AG08396 (cell line): ENCODE results near the gene PDILT.
"Not testable (repeated sequence)": the region's sequence is repeated elsewhere in the genome, so short reads cannot be mapped to it uniquely, and the experiment has no call there.

Source experiments
- DNase-seq: peaks from one replicate; pipeline ENCODE4 v3.0.0; 2012; ENCODE audit warnings: low spot score, mixed read lengths

Gene PDILT, protein sequence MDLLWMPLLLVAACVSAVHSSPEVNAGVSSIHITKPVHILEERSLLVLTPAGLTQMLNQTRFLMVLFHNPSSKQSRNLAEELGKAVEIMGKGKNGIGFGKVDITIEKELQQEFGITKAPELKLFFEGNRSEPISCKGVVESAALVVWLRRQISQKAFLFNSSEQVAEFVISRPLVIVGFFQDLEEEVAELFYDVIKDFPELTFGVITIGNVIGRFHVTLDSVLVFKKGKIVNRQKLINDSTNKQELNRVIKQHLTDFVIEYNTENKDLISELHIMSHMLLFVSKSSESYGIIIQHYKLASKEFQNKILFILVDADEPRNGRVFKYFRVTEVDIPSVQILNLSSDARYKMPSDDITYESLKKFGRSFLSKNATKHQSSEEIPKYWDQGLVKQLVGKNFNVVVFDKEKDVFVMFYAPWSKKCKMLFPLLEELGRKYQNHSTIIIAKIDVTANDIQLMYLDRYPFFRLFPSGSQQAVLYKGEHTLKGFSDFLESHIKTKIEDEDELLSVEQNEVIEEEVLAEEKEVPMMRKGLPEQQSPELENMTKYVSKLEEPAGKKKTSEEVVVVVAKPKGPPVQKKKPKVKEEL

GRCh38 chr16:20404637-20405036 lies at the start of gene PDILT:
Gene PDILT (minus strand): TSS chr16:20404737. CDS start chr16:20399300, 5,437 bp downstream.
- no peak for DNase-seq

DNA sequence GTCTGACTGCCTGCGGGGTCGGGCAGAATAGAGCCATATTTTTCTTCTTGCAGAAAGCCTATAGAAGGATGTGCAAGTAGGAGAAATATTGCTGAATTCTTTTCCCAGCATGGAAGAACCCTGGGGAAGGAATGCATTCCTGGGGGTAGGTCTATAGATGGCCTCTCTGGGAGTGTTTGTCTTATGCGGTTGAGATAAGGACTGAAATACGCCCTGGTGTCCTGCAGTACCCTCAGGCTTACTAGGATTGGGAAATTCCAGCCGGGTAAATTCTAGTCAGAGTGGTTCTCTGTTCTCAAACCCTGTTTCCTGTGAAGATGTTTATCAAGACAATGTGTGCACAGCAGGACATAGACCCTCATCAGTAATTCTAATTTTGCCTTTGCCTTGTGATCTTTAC lies 49.1 kb upstream of the PDILT start:
- DNase-seq, result not testable (repeated sequence)

DNA sequence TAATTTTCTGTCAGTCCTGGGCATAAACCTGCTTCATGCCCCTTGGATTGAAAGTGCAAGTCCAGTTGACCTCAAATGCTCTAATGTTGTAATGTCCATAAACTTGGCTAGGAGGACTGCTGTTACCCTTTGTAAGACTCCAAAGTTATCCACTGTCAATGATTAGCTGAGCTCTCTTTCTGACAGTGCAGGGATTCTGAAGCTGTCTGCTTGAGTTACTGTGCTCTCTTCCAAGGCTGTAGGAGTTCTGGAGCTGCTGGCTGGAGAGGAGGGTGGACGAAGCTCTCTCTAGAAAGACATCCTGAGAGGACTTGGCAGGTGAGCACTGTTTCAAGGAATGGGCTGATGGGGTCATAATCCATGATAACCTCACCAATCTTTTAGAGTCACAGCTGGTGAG lies 46.8 kb upstream of the PDILT start, which contains the start of gene ACSM2A:
Gene ACSM2A, plus strand, starts transcription at position 158 of the 400 bp plus-strand sequence. CDS start 8,594 bp downstream, outside the sequence.
- not testable (repeated sequence) for DNase-seq

DNA sequence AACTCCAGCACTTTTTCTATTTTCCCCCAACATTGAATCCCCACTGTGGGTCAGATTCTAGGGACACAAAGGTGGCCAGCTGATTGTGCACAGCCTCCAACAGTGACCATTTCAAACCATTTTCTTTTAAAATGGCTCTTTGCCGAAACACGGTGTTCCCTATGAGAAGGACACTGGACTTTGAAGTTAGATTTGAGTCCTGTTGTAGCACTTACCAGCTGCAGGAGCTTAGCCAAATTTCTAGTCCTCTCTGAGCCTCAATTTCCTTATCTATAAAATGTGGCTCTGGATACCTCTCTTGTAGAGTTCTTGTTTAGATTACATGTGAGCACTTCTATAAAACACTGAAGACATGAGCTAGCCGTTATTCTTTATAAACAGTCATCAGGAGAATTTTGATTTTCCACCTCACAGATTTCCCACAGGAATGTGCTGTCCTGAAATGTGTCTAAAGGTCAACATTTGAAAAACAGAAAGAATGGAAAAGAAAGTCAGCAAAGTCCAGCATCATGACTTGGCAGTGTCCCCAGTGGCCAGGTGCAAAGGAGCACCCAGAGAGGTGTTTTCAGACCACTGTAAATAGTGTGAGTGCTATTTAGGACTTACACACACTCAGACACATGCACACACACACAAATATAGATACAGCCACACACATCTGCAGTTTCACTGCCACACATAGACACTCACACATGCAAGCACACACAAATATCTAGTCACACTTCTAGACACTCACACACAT lies 42.3 kb upstream of the PDILT start:
- not testable (repeated sequence) for DNase-seq

- not testable (repeated sequence) for DNase-seq
Observed at GRCh38 chr16:20441859-20442258, 37.3 kb upstream of the PDILT start.

GRCh38 chr16:20441191-20441590 lies 36.7 kb upstream of the PDILT start:
- no peak for DNase-seq

GRCh38 chr16:20440731-20441130 lies 36.2 kb upstream of the PDILT start:
- not testable (repeated sequence) for DNase-seq

- not testable (repeated sequence) for DNase-seq
Observed at GRCh38 chr16:20439820-20440231, 35.3 kb upstream of the PDILT start.

DNA sequence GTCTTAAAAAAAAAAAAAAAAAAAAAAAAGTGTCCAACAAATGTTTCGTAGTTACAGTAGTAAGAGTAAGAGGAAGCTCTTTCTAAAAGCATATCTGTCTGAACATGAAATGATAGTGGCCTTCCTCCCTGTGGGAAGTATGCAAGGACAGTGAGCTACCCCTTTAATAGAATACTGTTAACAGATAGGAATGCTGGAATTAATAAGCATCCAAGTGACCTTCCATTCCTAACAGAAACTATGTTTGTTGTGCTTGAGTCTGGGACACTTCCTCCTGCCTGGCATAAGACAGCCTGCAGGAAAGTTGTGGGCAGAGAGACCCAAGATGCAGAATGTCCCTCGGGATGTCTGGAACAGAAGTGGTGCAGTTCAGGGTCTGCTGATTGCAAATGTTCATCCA lies 34.4 kb upstream of the PDILT start:
- not testable (repeated sequence) for DNase-seq

GRCh38 chr16:20430948-20431347 lies 26.4 kb upstream of the PDILT start:
- DNase-seq, result no peak

DNA sequence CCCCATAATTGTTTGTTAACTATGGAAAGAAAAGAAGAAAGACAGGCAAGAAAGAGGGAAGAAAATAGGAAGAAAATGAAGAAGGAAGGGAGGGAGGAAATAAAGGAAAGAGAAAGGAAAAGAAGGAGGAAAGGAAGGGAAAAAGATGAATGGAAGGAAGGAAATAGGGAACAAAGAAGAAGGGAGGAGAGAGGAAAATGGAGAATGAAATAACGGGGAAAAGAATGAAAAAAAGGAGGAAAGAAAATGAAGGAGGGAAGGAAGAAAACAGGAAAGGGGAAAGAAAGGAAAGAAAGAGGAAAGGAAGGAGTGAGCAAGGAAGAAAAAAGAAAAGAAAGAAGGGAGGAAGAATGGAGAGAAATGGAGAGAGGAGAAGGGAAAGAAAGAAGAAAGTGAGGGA lies 25.9 kb upstream of the PDILT start:
- DNase-seq, result not testable (repeated sequence)

DNA sequence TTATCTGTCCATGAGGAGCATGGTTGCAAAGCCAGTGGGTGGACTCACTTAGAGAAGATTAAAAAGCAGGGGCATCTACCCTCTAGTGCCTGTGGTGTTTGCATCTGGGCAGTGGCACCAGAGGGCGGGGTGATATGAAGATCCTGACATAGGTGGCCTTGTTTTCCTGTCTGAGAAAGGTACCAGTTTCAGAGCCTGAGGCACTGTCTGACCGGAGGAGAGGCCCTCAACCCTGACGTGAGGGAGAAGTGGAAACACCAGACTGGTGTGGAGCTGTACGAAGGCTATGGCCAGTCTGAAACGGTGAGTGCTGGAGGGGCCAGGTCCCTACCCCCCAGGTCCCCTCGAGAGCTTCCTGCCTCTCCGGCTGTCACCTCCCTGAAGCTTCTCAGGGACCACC lies 25.0 kb upstream of the PDILT start:
- not testable (repeated sequence) for DNase-seq

DNA sequence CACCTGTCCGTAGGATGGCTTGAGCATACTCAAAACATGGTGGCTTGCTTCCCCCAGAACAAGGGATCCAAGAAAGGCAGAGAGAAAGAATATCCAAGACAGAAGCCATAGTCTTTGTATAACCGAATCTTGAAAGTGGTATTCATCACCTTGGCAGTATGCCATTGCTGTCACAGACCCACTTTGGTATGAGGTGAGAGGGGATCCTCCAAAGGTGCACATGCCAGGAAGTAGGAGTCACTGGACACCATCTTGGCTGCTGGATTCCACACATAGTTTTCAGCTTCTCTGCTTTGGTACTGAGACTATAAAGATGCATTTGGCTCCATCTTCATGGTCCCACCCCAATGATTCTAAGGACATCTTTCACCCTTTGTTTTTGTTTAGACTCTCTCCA lies 22.9 kb upstream of the PDILT start:
- DNase-seq, result not testable (repeated sequence)

DNA sequence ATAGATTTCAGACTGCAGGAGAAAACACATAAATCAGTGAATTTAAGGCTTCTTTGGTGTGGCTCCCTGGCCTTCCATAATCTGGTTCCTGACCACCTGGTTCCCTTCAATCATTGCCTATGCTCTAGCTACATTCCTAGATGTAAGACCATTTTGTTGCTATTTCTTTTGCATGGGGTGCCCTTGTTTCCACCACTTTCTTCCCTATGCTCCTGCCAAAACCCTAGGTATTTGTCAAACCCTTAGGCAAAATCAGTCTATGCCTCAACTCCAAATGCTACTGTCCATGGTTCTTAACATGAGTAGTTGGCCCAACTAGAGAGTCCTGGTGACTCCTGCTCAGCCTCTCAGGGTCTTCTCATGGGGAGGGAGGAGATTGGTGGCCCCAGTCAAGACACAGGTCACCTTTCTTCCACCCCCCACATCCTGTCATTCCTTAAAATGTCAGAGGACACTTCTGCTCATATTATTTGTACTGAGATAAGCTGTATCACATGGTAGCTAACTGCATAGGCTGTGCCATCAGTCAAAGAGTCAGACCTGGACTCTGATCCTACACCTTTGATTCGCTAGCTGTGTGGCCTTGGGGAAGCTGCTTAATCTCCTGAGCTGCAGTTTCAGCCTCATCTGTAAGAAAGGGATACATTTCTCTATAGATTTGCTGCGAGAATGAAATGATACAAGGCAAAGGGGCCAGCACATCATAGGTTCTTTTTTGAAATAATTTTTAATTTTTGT lies 19.8 kb upstream of the PDILT start:
- DNase-seq, result no peak

DNA sequence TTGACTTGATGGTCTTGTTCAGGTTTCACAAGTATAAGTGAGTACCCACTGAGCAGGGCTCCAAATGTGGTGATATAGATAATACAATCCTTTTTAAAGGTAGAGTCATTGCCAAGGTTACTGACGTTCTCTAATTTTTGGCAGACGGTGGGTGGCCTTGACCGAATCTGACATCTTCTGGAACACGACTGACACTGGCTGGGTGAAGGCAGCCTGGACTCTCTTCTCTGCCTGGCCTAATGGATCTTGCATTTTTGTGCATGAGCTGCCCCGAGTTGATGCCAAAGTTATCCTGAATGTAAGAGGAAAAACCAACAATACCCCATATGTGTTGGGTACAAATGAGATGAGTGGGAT lies 19.2 kb upstream of the PDILT start:
- DNase-seq, result not testable (repeated sequence)

DNA sequence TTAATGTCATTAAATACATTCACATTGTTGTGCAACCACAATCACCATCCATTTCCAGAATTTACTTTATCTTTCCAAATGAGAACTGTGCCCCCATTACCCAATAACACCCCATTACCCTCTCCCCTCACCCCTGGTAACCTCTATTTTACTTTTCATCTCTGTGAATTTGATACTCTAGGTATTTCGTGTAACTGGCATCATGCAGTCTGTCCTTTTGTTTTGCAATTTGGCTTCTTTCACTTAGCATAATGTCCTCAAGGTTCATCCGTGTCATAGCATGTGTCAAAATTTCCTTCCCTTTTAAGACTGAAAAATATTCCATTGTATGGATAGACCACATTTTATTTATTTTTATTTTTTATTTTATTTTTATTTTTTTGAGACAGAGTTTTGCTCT lies 17.2 kb upstream of the PDILT start:
- DNase-seq, result not testable (repeated sequence)

DNA sequence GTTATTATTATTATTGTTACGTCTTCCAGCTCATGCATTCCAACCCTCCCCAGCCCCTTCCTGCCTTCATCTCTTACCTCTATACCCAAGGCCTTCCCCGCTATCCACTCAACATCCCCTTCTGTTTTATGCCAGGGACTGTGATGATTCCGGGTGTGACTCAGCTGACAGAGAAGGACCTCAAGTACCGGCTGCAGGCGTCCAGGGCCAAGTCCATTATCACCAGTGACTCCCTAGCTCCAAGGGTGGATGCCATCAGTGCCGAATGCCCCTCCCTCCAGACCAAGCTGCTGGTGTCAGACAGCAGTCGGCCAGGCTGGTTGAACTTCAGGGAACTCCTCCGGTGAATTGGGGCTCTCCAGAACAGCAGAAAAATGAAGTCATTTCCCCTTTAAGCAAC lies 14.6 kb upstream of the PDILT start:
- not testable (repeated sequence) for DNase-seq

- DNase-seq, result no peak
Observed at GRCh38 chr16:20415541-20415940, 11.0 kb upstream of the PDILT start.

DNA sequence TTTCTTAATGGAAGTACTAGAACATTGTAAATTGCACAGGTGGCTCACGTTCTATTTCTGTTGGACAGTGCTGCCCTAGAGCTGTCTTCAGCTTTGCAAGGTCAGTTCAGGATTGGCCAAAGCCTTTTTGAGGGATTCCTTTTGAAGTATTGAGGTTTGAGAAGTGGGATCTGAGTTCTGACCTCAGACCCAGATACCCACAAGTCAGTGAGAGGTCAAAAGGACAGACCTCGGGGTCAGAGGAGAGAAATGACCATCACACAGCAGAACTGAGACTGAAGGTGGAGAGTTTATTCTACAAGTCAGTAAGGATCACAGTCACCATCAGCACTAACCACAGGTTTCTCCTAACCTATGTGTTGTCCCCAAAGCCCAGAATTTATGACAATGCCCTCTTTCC lies 6.5 kb upstream of the PDILT start:
- no peak for DNase-seq

DNA sequence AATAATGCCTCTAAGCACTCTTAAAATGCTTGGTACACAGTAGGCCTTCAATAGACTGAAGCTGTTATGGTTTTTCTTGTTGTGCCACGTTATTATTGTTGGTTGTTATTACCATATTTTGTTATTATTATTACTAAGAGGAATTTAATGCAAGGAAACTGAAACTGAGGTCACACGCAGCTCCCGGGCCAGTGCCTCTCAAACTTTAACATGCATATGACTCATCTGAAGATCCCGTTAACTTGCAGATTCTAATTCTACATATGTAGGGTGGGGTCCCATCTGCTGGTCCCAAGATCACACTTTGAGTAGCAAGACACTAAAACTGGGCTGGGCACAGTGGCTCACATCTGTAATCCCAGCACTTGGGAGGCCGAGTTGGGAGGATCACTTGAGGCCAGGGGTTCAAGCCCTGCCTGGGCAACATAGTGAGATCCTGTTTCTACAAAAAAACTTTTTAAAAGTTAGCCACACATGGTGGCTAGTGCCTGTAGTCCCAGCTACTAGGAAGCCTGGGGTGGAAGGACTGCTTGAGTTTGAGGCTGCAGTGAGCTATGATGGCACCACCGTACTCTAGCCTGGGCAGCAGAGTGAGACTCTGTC lies 5.7 kb upstream of the PDILT start:
- no peak for DNase-seq

- DNase-seq, result no peak
Observed at GRCh38 chr16:20409398-20410120, 5.0 kb upstream of the PDILT start, which contains the start of gene ACSM5. Gene ACSM5 (plus strand): TSS chr16:20409534. CDS start chr16:20411485, 1,951 bp downstream.
